HG02943 (cell line): ENCODE results near the gene NOP14.
A peak's percentile ranks its signal among the peaks of the same experiment; 100 is the strongest.
"Not testable (repeated sequence)": the region's sequence is repeated elsewhere in the genome, so short reads cannot be mapped to it uniquely, and the experiment has no call there.

Experiments used
- ATAC-seq: cut with Tn5 transposase; IDR thresholded peaks from one replicate; pipeline ENCODE4 v1.9.1; 2021; ENCODE audit warnings: mild to moderate bottlenecking, low read depth, moderate library complexity; ENCODE audit not compliant: unreplicated experiment

NOP14 gene

GRCh38 chr4:2963175-2963965, at the start of gene NOP14, which contains the start of gene GRK4:
Gene NOP14, minus strand, starts transcription at chr4:2963406. Its CDS starts 87 bp downstream, at chr4:2963319.
Gene GRK4, plus strand, starts transcription at chr4:2963571. Its CDS starts 500 bp downstream, at chr4:2964071.
- ATAC-seq: peak; percentile 85

DNA sequence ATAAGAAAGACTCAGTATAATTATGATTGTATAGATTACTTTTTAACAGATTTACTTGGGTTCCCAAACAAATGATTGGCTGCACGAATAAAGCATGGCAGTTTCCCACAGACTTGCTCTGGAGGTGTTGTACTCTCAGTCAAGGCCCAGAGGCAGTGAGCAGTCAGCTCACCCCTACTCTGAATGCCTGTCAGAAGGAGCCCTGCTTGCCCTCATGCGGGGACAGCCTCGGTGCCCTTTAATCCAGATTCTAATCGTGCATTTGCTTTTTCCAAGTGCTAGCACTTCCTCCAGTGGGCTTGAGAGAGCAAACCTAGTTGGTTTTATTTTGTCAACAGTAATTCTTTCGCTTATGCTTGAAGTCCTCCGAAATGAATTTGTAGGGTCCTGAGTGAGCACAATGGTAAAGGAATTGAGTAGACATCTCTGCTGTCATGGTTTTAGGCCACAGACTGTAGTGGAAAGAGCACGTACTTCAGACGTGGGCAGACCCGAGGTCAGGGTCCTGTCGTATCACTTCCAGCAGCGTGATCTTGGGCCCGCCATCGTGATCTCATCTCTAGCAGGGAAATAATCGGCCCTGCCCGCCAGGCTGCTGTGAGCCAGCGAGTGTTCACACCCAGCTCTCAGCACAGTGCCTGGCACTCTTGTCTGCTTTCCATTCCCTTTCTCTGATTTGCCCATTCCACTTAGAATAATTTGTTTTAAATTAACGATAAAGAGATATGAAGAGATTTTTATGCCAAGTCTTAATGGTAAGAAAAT, 48.4 kb upstream of the NOP14 start:
- ATAC-seq: no peak

- no peak for ATAC-seq
Observed at GRCh38 chr4:3010998-3011397, 47.8 kb upstream of the NOP14 start.

GRCh38 chr4:3010577-3010976, 47.4 kb upstream of the NOP14 start:
- no peak for ATAC-seq

- ATAC-seq: no peak
Observed at GRCh38 chr4:3009422-3009821, 46.2 kb upstream of the NOP14 start.

DNA sequence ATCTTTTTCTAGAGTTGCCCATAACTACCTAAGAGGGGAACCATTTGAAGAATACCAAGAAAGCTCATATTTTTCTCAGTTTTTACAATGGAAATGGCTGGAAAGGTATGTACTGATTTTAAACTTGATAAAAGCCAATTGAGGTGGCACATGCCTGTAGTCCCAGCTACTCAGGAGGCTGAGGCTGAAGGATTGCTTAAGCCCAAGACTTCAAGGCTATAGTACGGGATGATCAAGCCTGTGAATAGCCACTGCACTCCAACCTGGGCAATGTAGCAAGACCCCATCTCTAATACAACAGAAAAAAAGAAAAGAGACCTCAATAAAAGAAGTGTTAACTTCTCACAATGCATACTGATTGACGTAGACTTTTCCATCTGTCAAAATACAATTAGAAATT, 44.5 kb upstream of the NOP14 start:
- no peak for ATAC-seq

- ATAC-seq: no peak
Observed at GRCh38 chr4:2996415-2996814, 33.2 kb upstream of the NOP14 start.

GRCh38 chr4:2995546-2996265, 32.5 kb upstream of the NOP14 start:
- ATAC-seq: no peak

- no peak for ATAC-seq
Observed at GRCh38 chr4:2994917-2995316, 31.7 kb upstream of the NOP14 start.

- ATAC-seq: no peak
Observed at GRCh38 chr4:2991243-2991642, 28.0 kb upstream of the NOP14 start.

GRCh38 chr4:2983715-2984114, 20.5 kb upstream of the NOP14 start:
- ATAC-seq: not testable (repeated sequence)

- no peak for ATAC-seq
Observed at GRCh38 chr4:2982012-2982411, 18.8 kb upstream of the NOP14 start.

DNA sequence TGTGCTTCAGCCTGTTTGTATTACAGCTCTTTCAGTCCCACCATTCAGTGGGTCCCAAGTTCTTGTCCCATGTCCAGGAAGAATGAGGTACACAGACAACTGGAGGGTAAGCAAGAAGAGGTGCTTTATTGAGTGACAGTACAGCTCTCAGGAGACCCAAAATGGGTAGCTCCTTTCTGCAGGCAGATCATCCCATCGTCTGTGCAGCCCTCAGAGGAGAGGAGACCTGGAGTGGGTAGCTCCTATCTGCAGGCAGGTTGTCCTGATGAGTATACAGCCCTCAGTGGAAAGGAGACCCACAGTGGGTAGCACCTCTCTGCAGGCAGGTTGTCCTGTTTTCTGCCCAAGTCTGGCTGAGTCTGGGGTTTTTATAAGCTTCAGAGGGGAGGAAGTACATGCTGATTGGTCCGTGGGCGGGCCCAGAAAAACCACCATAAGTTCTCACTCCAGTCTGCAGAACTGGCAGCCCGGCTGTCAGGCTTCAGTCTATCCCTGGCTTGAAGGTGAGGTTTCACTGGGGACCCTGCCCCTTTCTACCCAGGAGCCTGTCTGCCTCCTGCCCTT, 18.1 kb upstream of the NOP14 start:
- no peak for ATAC-seq

DNA sequence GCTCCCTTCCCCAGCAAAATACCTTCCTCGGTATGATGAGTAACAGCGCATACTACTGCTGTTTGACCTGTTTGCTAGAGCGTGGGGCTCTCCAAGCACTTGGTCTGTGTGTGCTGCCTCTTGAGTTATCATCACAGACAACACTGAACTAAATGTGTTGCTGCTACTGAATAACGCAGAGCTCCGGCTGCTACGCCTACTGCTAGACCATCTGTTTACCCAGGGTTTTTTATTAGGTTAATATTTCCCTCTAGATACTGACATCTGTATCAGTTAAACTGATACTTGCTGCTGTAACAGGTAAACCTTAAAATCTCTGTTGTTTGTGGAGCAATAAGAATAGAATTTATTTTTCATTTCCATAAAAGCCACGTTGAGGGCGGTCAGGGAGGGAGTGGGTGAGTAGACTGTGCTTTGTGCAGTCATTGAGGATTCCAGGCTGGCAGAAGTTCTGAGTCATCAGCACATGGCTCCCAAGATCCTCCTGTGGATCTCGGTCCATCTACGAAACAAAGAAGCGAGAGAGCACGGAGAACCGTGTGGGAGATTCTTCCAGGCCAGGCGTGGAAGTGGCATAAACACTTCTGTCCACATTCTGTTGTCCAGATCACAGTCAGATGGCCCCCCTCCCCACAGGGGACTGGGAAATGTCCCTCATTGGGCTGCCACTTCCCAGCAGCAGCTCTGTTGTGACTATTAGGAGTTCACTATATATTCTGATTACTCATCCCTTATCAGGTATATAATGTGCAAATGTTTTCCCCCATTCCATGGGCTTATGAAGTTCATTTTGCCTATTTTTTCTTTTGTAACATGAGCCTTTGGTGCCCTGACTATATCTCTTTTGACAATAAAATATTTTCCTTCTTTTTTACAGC, 14.2 kb upstream of the NOP14 start:
- no peak for ATAC-seq

DNA sequence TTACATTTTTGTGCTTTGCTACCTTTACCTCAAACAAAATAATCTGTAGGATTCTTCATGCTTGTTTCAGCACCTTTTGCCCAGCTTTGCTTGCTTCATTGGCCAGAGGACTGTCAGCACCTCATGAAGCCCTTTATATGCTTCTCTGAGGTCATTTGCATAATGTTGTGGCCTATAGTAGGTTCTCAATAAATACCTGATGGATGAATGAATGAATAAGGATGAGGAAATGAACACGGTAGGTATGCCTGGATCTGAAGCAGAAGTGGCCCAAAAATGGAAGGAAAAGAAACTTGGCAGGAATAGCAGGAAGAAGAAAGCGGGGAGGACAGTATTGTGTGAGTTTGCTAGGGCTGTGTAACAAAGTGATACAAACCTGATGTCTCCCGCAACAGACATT, 8.1 kb upstream of the NOP14 start:
- no peak for ATAC-seq

DNA sequence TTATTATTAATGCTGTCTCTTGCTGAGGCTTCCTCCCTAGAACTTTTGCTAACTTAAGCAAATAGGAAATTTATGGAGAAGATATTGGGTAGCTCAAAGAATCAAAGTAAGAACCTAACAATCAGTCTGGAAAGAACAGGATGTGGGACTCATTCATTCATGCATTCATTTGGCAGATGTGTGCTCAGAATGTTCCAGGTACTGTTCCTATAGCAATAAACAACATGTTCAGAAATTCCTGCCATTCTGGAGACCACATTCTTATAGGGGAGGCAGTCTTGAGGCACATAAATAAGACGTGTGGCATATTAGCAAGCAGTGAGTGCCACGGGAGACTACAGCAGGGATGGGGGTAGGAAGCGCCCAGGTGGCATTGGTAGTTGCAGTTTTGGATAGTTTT, 5.2 kb upstream of the NOP14 start:
- ATAC-seq: no peak

- ATAC-seq: no peak
Observed at GRCh38 chr4:2965262-2965661, 2.1 kb upstream of the NOP14 start.

GRCh38 chr4:2964706-2965258, 1.6 kb upstream of the NOP14 start:
- no peak for ATAC-seq

- ATAC-seq: no peak
Observed at GRCh38 chr4:2963966-2964471, 813 bp upstream of the NOP14 start.
